Fibroblast of gingiva (primary cell): ENCODE results near the gene PGAP1.

Source experiments
- DNase-seq: peaks from one replicate; pipeline ENCODE4 v3.0.0-alpha.2; 2011; ENCODE audit warnings: low read depth

Gene PGAP1

DNA sequence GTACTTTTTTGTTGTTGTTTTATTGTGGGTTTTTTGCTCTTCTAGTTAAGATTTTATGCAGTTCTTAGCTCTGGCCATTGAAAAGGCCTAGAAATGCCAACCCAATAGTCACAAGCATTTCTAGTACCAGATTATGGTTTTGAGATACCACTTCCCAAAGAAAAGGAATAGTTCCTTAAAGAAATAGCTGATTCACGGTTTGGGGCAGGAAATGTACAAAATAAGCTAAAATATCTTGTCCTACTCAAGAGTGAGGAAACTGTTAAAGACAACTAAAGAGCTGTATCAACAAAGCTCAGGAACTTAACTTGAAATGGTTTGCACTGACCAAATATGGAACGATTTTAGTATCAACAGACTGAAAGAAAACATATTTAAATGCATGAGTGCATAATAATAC, 35.4 kb downstream of the PGAP1 start:
- no peak for DNase-seq

- no peak for DNase-seq
Measured at GRCh38 chr2:196887431-196887830, 39.1 kb downstream of the PGAP1 start.

DNA sequence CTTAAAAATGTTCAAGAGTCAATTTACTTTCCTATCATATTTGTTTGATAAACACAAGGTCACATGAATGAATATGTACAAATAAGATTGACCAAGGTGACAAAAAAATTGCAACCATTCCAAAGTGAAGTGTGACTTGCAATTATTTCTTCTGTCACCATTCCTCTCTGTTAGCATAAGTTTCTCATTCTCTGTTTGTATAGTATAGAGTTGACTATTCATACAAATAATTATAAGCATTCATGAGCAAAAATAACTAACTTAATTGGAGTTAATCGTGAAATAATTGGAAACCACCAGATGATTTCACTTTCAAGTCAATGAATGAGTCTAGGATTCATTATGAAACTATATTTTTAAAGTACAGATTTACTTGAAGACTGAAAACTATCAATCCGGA, 42.1 kb downstream of the PGAP1 start:
- DNase-seq, result no peak

- no peak for DNase-seq
Measured at GRCh38 chr2:196876364-196876763, 50.1 kb downstream of the PGAP1 start.

DNA sequence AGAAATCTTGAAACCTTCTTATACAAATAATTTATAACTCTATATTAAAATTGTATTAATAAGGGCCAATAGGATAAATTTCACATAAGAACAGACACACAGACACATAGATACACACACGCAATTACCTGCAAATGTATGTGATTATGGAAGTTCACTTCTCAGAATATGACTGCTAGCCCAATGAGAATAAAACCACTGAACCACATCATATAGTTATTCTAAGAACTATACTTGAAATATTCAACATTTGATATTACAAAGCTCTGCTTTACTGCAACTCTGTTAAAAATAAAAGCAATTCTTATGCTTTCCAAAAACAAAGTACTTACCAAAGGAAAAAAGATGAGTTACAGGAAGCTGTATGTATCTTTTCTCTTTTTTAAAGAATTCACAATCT, 51.1 kb downstream of the PGAP1 start:
- DNase-seq, result no peak

DNA sequence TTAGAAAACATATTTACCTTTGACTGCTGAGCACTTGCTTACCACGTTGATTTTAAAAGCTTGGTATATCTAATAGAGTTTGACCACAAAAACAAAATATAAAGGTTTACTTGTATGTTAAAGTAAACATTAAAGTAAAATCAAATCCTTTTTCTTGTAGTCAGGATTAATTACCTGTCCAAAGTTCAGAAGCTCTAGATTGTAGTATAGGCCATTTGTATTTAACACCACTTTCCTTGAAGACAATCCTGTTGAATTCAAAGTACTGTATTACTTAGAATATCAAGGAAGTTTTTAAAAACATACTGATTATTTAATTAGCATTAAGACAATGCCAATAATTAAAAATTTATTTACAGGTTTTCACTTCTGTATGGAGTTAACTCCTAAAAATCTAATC, 53.0 kb downstream of the PGAP1 start:
- no peak for DNase-seq

DNA sequence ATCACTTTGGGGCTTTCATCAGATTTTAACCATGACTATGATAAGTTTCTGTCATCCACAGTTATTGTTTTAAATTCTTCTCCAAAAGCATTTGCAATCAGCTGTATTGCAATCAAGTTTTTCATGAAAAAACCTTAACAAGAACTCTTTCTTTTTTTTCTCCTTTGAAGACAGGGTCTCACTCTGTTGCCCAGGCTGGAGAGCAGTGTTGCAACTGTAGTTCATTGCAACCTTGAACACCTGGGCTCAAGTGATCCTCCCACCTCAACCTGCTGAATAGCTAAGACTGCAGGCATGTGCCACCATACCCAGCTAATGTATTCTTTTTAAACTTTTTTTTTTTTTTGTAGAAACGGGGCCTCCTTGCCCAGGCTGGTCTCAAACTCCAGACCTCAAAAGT, 71.9 kb downstream of the PGAP1 start:
- no peak for DNase-seq

GRCh38 chr2:196853301-196854087, 73.0 kb downstream of the PGAP1 start:
- DNase-seq, result no peak

GRCh38 chr2:196851088-196851487, 75.4 kb downstream of the PGAP1 start:
- no peak for DNase-seq

- peak; percentile 26 for DNase-seq
Measured at GRCh38 chr2:196849895-196850294, 76.6 kb downstream of the PGAP1 start.

DNA sequence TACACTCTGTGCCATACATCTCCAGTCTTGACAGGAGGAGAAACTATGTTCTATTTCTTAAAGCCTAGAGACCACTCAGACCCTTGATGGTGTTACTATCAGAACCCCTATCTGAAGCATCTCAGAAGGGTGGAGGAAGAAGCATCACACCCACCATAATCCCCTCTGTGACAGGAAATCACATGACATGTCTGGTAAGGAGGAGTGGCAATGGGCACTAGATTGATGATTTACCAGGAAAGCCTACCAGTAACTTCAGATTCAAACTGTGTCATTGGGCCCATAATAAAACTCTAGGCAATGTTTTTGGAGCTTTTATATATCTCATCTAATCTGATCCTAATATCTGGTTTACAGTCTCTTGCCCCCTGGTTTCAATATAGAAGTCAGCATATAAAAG, 80.2 kb downstream of the PGAP1 start:
- DNase-seq, result no peak

DNA sequence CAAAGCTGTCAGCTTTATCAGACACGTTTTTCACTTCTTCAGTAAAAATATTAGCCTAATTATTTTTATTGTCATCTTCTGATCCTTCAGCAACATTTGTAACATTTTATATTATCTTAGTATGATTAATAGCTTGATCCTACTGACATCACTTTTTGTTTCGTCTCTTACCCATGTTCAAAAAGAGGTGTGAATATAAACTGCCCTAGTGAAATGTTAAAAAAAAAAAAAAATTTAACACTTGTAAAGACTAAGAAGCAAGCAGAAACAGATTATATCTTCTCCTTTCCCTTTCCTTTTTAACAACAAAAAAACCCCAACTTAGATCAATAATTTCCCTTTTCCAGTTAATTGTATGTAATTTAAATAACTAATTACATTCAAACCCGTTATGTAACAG, 81.1 kb downstream of the PGAP1 start:
- DNase-seq, result no peak

- peak; percentile 17 for DNase-seq
Measured at GRCh38 chr2:196840171-196840570, 86.3 kb downstream of the PGAP1 start.

DNA sequence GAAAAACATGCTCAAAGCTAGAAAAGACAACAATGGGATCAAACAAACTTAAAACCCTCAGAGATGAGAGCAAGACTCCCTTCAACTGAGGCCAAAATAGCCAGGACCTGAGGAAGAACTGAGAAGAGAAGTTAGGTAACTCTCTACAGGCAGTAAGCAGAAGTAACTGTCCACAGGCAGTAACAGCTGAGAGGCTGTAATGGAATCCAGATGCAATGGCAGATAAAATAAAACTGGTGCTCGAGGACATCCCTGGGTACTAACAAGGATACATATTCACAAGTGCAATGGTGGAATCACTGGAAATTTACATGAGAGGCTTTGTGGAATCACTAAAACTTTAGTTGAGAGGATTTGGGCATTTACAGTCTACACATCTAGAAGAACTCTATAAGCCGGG, 86.9 kb downstream of the PGAP1 start:
- DNase-seq, result peak; percentile 11

GRCh38 chr2:196836440-196836839, 90.1 kb downstream of the PGAP1 start:
- DNase-seq, result peak; percentile 39

- DNase-seq, result no peak
Measured at GRCh38 chr2:196830701-196831100, 95.8 kb downstream of the PGAP1 start.

DNA sequence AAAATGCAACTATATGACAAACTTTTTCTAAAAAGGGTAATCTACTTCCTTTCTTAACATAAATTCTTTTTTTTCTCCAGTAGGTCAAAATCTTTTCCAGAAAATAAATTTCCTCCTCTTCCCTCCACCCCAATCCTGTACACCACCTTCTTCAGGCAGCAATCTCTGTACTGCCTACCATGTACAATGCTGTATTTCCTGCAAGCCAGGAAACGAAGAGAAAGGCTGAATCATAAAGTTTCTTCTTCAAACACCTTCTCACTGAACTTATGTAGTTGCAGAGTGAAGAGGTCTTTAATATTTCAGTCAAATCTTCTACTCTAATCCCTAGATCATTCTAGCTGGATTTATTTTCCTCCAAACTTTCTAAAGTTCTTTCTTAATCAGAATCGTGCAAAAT, 99.2 kb downstream of the PGAP1 start:
- no peak for DNase-seq

- DNase-seq, result peak; percentile 54
Measured at GRCh38 chr2:196823750-196824522, 102.6 kb downstream of the PGAP1 start.

GRCh38 chr2:196821195-196821594, 105.3 kb downstream of the PGAP1 start:
- DNase-seq, result peak; percentile 44

DNA sequence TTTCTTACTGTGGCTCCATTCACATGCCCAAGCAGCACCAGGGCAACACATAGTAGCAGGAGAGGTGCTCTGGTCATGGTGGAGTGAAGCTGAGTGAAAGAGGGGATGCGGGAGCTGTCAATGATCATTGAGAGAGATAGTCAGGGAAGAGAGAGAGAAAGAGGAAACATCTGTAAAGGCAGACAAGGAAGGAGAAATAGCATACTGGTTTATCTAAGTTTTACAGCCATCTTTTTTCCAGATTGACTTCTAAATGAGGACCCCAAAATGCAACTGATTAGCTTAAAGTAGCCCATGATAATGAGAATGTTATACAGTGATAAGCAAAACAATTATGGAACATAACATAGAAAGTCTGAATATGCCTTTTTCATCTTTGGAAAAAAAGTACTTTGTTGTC, 117.2 kb downstream of the PGAP1 start, which contains the start of gene C2orf66:
TSS of gene C2orf66 (minus strand) at position 96 of the 400 bp plus-strand sequence. CDS start at position 77, 19 bp downstream.
- DNase-seq, result no peak

DNA sequence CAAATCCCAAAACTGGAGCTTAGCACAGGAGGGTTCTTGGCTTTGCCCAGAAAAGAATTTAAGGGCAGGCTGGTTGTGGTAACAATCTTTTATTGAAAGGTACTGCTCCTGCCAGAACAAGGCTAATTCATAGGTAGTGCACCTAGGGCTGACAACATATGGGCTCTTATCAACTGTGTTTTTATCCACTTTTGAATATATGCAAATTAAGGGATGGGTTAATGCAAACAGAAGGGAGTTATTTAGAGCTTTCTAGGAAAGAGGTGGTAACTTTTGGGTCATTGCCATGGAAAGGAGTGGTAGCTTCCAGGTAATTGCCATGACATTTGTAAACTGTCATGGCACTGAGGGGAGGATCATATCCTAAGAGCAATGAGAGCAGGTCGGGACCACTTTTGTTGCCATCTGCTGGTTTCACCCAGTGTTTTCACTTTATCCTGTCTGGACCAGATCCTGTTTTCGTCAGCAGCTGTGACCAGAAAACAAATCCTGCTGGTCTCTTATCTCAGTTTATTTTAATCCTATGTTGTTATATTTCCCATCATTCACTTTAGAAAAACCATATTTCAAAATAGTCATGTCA, 118.3 kb downstream of the PGAP1 start:
- DNase-seq, result no peak

DNA sequence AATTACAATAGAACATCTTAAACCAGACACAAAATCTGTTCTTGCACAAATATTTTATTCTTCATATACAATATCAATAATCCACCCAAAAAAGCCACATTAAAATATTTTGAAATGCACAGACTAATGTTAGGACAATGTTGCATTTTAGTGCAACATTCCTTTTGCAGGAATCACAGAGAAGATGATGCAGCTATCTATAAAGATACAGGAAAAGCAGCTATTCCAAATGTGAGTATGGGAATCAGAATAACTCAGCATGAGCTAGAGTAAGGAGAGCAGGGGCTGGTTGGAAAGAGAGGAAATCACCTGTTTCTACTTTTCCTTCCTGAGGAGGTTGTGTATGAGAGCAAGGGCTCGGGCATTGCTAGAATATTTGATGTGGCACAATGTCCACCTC, 122.1 kb downstream of the PGAP1 start:
- no peak for DNase-seq

- no peak for DNase-seq
Measured at GRCh38 chr2:196802401-196802800, 124.1 kb downstream of the PGAP1 start.
